Loucy (cell line): ENCODE measurements around the gene SLC6A18.

Experiments used
- H2AFZ ChIP-seq: fragments of 200-600 bp; sonication (generic); 2 replicates; pipeline ENCODE4 v1.6.0; 2016; ENCODE audit warnings: antibody characterized with exemption, mild to moderate bottlenecking, low read length, moderate library complexity
- H3F3A ChIP-seq: fragments of 200-600 bp; 2 replicates; pipeline ENCODE4 v1.6.0; 2016; ENCODE audit warnings: antibody characterized with exemption, low read depth, mild to moderate bottlenecking
- H3K27me3 ChIP-seq: fragments of 200-600 bp; sonication (generic); 2 replicates; pipeline ENCODE4 v1.6.1; 2014; ENCODE audit warnings: low read length, mild to moderate bottlenecking; ENCODE audit not compliant: insufficient read depth, poor library complexity, severe bottlenecking
- H3K36me3 ChIP-seq: fragments of 200-600 bp; sonication (generic); 2 replicates; pipeline ENCODE4 v1.6.1; 2016; ENCODE audit warnings: low read length; ENCODE audit not compliant: insufficient read depth
- H3K4me1 ChIP-seq: fragments of 200-600 bp; sonication (generic); 2 replicates; pipeline ENCODE4 v1.5.1; 2014; ENCODE audit warnings: low read length, mild to moderate bottlenecking; ENCODE audit not compliant: insufficient read depth, poor library complexity, severe bottlenecking
- H3K4me2 ChIP-seq: fragments of 200-600 bp; sonication (generic); 2 replicates; pipeline ENCODE4 v1.6.0; 2014; ENCODE audit warnings: antibody characterized with exemption, low read length, low read depth, mild to moderate bottlenecking; ENCODE audit not compliant: poor library complexity, severe bottlenecking
- H3K4me3 ChIP-seq: fragments of 200-600 bp; sonication (generic); 2 replicates; pipeline ENCODE4 v1.5.1; 2014; ENCODE audit warnings: low read length, mild to moderate bottlenecking, mixed read lengths; ENCODE audit not compliant: poor library complexity, severe bottlenecking
- H3K79me2 ChIP-seq: fragments of 200-600 bp; sonication (generic); 2 replicates; pipeline ENCODE4 v1.6.1; 2014; ENCODE audit warnings: low read length; ENCODE audit not compliant: insufficient read depth
- H3K9ac ChIP-seq: fragments of 200-600 bp; sonication (generic); 2 replicates; pipeline ENCODE4 v1.6.0; 2014; ENCODE audit warnings: mild to moderate bottlenecking, low read depth, low read length, moderate library complexity; ENCODE audit not compliant: poor library complexity, severe bottlenecking
- H3K9me2 ChIP-seq: fragments of 200-600 bp; sonication (generic); replicated peaks from 2 replicates; pipeline ENCODE4 v1.6.1; 2016; ENCODE audit warnings: low read depth, low read length, mixed read lengths
- H3K9me3 ChIP-seq: fragments of 200-600 bp; sonication (generic); 2 replicates; pipeline ENCODE4 v1.6.1; 2014; ENCODE audit warnings: mild to moderate bottlenecking, antibody characterized with exemption, low read length, low read depth; ENCODE audit not compliant: insufficient read depth
- H4K20me1 ChIP-seq: fragments of 200-600 bp; sonication (generic); 2 replicates; pipeline ENCODE4 v1.6.0; 2014; ENCODE audit warnings: antibody characterized with exemption, low read length, mild to moderate bottlenecking; ENCODE audit not compliant: insufficient read depth, poor library complexity, severe bottlenecking
- EZH2phosphoT487 ChIP-seq: fragments of 200-600 bp; IDR thresholded peaks from 2 replicates; pipeline ENCODE4 v1.6.1; 2018; ENCODE audit warnings: antibody characterized with exemption, mild to moderate bottlenecking, moderate library complexity, borderline replicate concordance
- TF ChIP-seq, protein P1 (sequence below): fragments of 200-600 bp; sonication (generic); conservative IDR thresholded peaks from 2 replicates; pipeline ENCODE4 v1.5.1; 2014; ENCODE audit warnings: mild to moderate bottlenecking, antibody characterized with exemption, low read length

Gene SLC6A18

GRCh38 chr5:1277781-1278180 lies 52.6 kb downstream of the SLC6A18 start:
- no peaks in the 10 kb centered on the region for H4K20me1 ChIP-seq
- no peaks in the 10 kb centered on the region for H3K27me3 ChIP-seq
- H3K9me3 ChIP-seq = no peaks in the 10 kb centered on the region
- no peaks in the 10 kb centered on the region for H3K9me2 ChIP-seq
- no peak overlapping the region for H3K9ac ChIP-seq
- TF ChIP-seq, protein P1, sequence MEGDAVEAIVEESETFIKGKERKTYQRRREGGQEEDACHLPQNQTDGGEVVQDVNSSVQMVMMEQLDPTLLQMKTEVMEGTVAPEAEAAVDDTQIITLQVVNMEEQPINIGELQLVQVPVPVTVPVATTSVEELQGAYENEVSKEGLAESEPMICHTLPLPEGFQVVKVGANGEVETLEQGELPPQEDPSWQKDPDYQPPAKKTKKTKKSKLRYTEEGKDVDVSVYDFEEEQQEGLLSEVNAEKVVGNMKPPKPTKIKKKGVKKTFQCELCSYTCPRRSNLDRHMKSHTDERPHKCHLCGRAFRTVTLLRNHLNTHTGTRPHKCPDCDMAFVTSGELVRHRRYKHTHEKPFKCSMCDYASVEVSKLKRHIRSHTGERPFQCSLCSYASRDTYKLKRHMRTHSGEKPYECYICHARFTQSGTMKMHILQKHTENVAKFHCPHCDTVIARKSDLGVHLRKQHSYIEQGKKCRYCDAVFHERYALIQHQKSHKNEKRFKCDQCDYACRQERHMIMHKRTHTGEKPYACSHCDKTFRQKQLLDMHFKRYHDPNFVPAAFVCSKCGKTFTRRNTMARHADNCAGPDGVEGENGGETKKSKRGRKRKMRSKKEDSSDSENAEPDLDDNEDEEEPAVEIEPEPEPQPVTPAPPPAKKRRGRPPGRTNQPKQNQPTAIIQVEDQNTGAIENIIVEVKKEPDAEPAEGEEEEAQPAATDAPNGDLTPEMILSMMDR = no peak
- no peak for TF ChIP-seq EZH2phosphoT487
- H3K36me3 ChIP-seq = no peaks in the 10 kb centered on the region
- no peak overlapping the region for H3K4me2 ChIP-seq
- H2AFZ ChIP-seq = no peak overlapping the region
- no peak overlapping the region for H3K4me3 ChIP-seq
- H3K4me1 ChIP-seq = peaks cover 7% of the 10 kb centered on the region
- no peaks in the 10 kb centered on the region for H3K79me2 ChIP-seq
- H3F3A ChIP-seq = no peaks in the 10 kb centered on the region

DNA sequence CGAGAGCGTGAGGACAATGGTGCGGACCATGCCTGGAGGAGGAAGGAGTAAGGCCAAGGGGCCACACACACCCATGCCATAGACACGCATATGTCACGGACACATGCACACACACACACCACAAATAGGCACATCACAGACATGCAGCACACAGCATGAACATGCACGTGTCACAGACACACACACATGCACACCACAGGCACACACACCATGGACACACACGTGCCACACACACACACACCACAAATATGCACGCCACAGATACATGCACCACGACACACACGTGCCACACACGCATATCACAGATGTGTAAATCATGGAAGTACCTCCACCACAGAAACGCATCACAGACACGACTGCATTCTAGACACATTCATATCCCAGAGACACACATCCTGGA lies 53.0 kb downstream of the SLC6A18 start:
- TF ChIP-seq, protein P1 = no peak
- no peak for TF ChIP-seq EZH2phosphoT487
- Histone ChIP-seq H4K20me1 (no peaks in the 10 kb centered on the region), H2AFZ (no peak overlapping the region), H3K36me3 (no peaks in the 10 kb centered on the region), H3K9me3 (no peaks in the 10 kb centered on the region), H3F3A (no peaks in the 10 kb centered on the region), H3K4me3 (no peak overlapping the region), H3K9me2 (no peaks in the 10 kb centered on the region), H3K9ac (no peak overlapping the region), H3K4me2 (no peak overlapping the region), H3K79me2 (no peaks in the 10 kb centered on the region), H3K4me1 (peaks cover 7% of the 10 kb centered on the region), H3K27me3 (no peaks in the 10 kb centered on the region)

DNA sequence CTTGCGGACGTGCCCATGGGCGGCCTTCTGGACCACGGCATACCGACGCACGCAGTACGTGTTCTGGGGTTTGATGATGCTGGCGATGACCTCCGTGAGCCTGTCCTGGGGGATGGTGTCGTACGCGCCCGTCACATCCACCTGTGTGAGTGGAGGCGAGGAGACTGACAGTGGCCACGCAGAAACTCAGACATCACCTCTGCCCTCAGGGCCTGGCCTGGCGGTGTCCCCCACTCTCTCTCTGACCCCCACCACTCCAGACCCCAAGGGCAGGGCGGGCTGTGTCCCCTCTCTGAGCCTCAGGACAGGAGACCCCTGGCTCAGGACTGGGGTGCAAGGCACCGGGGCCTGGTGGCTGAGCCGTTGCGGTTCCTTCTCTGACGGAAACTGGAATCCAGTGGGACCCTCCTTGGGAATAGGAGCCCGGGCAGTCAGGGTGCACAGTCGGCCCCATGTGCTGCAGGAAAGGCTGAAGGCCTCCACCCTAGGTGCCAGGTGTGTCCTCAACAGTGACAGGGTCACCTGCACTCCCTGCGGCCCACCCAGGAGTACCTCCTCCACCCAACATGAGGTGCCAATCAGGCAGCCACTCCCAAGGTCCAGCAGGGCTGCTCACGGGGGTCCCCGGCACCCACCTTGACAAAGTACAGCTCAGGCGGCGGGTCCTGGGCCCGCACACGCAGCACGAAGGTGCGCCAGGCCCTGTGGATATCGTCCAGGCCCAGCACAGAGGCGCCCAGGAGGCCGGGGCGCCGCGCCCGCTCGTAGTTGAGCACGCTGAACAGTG lies 53.7 kb downstream of the SLC6A18 start:
- H3K4me2 ChIP-seq = no peak overlapping the region
- no peaks in the 10 kb centered on the region for H3K27me3 ChIP-seq
- peaks cover 7% of the 10 kb centered on the region for H3K4me1 ChIP-seq
- H3K36me3 ChIP-seq = no peaks in the 10 kb centered on the region
- no peaks in the 10 kb centered on the region for H3K79me2 ChIP-seq
- H3K9me2 ChIP-seq = no peaks in the 10 kb centered on the region
- no peak overlapping the region for H2AFZ ChIP-seq
- H4K20me1 ChIP-seq = no peaks in the 10 kb centered on the region
- no peak overlapping the region for H3K4me3 ChIP-seq
- H3K9ac ChIP-seq = no peak overlapping the region
- no peaks in the 10 kb centered on the region for H3F3A ChIP-seq
- TF ChIP-seq, protein P1 = no peak
- TF ChIP-seq EZH2phosphoT487 = no peak
- no peaks in the 10 kb centered on the region for H3K9me3 ChIP-seq
